Stimulated activated CD4-positive, alpha-beta T cell treated with anti-CD3 and anti-CD28 coated beads, Interleukin-1b, Interleukin-23, amount 100 ng/mL, for 4 hours (primary cell): ENCODE results near the gene SLC26A11.
A peak's percentile ranks its signal among the peaks of the same experiment; 100 is the strongest.
"Not testable (repeated sequence)": the region's sequence is repeated elsewhere in the genome, so short reads cannot be mapped to it uniquely, and the experiment has no call there.

Experiments
- DNase-seq, 2 donors: peaks; one replicate each; pipeline ENCODE4 v3.0.0-alpha.2; 2020; ENCODE audit warnings: low read depth in 2 of 2

The SLC26A11 gene

DNA sequence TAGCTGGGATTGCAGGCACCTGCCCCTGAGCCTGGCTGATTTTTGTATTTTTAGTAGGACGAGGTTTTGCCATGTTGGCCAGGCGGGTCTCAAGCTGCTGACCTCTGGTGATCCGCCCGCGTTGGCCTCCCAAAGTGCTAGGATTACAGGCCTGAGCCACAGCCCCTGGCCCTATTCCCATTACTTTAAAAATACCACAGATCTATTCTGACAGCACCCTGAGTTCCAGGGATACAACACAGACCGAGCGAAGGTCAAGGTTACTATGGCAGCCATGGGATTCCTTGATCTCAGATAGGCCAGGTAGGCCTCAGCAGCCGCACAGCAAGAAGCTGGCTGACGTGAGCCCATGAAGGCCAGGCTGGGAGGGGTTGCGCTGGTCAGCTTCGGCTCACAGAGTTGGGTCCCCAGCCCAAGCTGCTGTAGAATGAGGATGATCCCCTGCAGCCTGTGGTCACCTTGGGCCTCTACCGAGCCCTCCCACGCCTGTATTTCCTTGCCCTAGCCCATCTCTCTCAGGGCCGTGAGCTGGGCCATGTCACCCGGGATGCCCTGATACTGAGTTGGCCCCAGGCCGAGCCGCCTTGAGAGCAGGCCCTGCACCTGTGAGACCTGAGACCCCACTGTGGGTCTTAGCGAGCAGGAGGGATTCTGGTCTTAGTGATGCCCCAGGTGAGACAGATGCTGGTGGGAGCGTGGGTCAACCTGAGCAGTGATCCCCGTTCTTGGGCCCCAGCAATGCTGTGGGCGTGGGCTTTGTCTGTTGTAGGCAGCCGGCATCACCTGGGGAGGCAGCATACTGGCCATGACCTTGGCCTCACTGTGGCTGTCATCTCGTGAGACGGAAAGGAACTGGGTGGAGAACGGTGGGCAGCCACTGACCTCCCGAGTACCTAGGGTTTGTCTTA lies 23.6 kb downstream of the SLC26A11 start:
- DNase-seq, result no peak

- not testable (repeated sequence) for DNase-seq
Measured at GRCh38 chr17:80244448-80244847, 24.2 kb downstream of the SLC26A11 start.

GRCh38 chr17:80244871-80245509 lies 24.8 kb downstream of the SLC26A11 start:
- DNase-seq, result no peak

DNA sequence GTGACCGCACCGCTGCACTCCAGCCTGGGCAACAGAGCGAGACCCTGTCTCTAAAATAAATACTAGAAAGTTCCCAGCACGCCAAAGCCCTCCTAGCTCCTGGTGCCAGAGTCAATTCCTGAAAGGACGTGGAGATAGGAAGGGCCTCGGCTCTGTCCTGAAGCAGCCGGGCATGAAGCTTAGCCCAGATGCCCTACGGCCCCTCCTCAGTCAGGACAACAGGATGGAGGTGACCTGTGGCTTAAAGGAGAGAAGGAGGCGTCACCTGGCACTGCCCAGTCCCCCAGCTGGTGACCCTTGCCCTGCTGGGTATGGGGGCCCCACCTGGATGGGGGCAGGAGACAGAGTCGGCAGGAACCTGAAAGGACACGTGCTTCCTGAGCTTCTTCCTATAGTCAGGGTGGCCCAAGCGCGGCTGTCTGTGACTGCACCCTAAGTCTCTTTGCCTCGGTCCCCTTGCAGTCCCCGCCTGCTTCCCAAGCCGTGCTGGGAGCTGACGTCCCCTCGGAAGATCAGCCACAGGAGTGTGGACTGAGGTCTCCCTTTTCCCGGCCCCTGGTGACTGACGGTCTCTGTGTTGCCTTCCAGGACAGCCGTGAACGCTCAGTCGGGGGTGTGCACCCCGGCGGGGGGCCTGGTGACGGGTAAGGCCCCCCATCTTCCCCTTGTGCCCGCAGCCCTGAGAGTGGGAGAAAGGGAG lies 25.5 kb downstream of the SLC26A11 start:
- DNase-seq, result no peak

- no peak for DNase-seq
Measured at GRCh38 chr17:80246266-80246681, 26.0 kb downstream of the SLC26A11 start.

GRCh38 chr17:80246726-80247125 lies 26.5 kb downstream of the SLC26A11 start:
- DNase-seq, result no peak

DNA sequence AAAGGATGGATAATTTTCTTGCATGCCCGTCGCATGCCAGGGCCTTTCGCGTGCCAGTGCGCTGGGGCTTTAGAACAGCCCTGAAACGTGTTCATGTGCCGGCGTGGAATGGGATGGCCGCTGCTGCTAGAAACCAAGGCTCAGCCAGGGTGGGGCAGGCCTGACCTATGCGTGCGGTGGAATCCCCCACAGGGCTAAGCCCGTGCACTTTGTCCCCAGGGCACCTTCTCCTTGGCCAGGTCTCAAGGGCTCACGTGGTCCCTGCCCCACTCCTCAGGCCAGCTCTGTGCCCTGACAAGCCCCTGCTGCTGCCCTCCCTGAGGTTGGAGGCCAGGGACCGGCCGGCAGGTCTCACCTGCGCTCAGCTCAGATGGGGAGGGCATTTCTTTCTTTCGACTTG lies 27.3 kb downstream of the SLC26A11 start:
- no peak for DNase-seq

- no peak for DNase-seq
Measured at GRCh38 chr17:80248001-80248893, 28.0 kb downstream of the SLC26A11 start.

DNA sequence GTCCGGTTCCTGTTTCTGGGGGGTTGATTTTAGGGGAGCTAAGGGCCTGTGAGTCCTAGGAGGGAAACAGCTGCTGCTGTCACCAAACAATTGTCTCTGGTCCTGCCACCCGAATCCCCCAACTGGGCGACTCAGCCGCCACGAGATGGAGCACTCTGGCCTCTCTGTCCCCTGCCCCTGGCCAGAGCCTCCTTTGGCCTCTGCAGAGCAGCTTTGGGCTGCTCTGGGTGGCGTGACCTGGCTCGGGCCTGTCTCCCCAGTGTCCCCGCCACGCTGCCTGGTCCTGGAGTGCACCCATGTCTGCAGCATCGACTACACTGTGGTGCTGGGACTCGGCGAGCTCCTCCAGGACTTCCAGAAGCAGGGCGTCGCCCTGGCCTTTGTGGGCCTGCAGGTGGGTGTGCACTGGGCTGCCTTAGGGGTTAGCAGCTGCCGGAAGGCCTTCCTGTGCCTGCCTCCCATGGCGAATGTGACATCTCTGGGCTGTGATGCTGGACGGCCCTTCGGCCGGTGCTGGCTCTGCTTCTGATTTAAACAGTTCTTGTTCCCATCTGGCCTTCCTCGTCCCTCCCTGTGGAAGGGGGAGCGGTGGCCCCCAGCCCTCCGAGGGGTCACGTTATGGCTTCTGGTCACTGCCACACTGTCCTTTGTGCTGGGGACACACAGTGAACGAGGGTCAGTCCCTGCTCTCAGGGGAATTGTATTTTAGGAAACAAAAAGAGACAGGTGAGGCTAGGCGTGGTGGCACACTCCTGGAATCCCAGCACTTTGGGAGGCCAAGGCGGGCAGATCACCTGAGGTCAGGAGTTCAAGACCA lies 28.9 kb downstream of the SLC26A11 start:
- no peak for DNase-seq

- no peak for DNase-seq
Measured at GRCh38 chr17:80251966-80252365, 31.7 kb downstream of the SLC26A11 start.

DNA sequence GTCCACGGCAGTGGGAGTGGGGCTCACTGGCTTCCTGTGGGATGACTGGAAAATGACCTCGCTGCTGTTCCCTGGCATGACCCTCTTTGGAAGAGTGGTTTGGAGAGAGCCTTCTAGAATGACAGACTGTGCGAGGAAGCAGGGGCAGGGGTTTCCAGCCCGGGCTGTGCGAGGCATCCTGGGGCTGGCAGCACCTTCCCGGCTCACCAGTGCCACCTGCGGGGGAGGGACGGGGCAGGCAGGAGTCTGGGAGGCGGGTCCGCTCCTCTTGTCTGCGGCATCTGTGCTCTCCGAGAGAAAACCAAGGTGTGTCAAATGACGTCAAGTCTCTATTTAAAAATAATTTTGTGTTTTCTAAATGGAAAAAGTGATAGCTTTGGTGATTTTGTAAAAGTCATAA lies 32.6 kb downstream of the SLC26A11 start:
- DNase-seq, result peak; percentile 79 to 81

DNA sequence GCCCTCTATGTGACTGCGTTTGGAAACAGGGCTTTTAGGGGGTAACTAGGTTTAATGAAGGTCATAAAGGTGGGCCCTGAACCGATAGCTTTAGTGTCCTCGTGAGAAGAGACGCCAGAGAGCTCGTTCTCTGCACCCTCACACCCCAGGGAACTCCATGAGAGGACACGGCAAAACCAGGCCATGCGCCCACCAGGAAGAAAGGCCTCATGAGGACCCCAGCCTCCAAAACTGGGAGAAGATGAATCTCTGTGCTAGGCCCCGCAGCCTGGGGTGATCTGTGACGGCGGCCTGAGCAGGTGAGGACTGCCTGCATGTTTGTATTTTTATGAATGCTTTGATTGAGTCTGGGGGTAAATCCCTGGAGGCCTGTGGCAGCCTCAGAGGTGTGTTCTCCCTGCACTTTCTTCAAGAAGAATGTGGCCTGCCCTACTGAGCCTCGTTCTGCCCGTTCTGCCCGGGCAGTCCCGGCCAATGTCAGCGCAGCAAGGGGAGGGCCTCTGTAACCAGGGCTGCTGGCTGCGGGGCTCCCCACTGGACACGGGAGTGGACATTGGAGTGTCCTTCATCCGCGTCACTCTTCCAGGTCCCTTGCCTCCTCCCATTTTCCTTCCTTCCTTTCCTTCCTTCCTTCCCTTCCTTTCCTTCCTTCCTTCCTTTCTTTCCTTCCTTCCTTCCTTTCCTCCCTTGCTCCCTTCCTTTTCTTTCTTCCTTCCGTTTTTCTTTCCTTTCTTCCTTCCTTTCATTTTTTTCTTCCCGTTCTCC lies 33.6 kb downstream of the SLC26A11 start:
- no peak for DNase-seq

DNA sequence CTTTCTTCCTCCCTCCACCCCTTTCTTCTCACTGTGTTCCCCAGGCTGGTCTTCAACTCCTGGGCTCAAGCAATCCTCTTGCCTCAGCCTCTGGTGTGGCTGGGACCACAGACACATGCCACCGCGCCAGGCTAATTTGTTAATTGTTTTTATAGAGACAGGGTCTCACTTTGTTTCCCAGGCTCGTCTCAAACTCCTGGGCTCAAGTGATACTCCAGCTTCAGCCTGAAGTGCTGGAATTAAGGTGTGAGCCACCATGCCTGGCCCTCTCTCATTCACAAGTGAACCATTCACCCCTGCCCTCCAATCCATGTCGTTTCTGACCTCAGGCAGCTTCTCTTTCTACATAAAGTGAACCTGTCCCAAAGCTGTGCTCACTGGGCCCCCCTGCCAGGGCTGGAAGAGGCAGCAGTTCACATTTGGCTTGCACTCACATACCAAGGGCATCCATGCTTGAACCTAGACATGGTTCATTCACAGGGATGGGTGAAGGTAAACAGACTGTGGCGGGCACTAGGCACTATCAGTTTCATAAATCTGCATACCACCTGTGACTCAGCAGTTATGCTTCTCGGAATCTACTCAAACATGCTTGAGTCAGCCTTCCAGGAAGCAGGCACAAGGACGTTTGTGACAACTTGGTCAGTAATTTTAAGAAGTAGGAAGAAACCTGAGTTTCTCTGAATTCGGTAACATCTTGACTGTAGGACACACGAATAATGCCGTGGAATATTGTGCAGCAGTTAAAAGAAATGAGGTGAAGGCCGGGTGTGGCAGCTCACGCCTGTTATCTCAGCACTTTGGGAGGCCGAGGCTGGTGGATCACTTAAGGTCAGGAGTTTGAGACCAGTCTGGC lies 34.4 kb downstream of the SLC26A11 start:
- DNase-seq, result peak in 1 of 2 donors; percentile 62

GRCh38 chr17:80256034-80256350 lies 35.8 kb downstream of the SLC26A11 start:
- no peak for DNase-seq

GRCh38 chr17:80257716-80258213 lies 37.5 kb downstream of the SLC26A11 start:
- DNase-seq, result no peak

DNA sequence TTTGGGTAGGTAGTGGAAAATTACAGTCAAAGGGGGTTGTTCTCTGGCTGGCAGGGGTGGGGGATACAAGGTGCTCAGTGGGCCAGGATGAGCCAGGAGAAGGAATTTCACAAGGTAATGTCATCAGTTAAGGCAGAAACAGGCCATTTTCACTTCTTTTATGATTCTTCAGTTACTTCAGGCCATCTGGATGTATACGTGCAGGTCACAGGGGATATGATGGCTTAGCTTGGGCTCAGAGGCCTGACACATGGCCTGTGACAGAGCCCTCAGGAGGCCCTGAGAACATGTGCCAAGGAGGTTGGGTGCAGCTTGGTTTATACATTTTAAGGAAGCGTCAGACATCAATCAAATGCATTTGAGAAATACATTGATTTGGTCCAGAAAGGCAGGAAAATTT lies 38.1 kb downstream of the SLC26A11 start:
- DNase-seq, result not testable (repeated sequence)

DNA sequence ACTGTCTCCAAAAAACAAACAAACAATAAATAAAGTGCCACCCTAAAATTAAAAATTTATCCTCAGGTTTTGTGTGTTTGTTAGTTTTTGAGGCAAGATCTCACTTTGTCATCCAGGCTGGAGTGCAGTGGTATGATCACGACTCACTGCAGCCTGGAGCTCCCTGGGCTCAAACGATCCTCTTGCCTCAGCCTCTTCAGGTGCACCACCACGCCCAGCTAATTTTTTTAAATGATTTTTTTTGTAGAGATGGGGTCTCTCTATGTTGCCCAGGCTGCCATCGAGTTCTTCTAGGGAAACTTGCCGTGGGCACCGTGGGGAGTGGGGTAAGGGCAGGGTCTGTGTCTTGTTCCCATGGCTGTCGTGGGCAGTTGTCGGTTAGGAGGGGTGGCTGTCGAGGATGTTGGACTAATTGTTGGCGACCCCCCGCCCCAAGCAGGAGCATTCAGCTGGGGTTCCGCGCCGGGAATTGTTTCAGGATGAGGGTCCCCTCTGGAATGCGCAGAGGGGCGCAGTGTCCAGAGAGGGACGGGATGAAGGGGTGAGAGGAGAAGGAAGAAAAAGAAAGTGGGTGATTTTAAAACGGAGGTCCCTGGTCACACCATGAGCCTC lies 39.3 kb downstream of the SLC26A11 start:
- DNase-seq, result no peak

- DNase-seq, result peak; percentile 62 to 73
Measured at GRCh38 chr17:80260069-80260535, 39.9 kb downstream of the SLC26A11 start.
